ENCODE measurements around the gene WIPF2.
"Not testable (repeated sequence)": the region's sequence is repeated elsewhere in the genome, so short reads cannot be mapped to it uniquely, and the experiment has no call there.

The WIPF2 gene

GRCh38 chr17:40197550-40197949 lies 21.6 kb upstream of the WIPF2 start:
- Histone ChIP-seq H3K9me3 (ENCODE audit: insufficient read depth, low read length) (no peaks in the 10 kb centered on the region), H3K27ac (ENCODE audit: low read depth, low read length) (no peak overlapping the region), H3K79me2 (ENCODE audit: insufficient read depth, low read length) (no peaks in the 10 kb centered on the region), H3K36me3 (ENCODE audit: low read length) (no peaks in the 10 kb centered on the region), H3K4me3 (ENCODE audit: insufficient read depth, low read length, poor library complexity, severe bottlenecking) (no peak overlapping the region), H2AFZ (ENCODE audit: low read depth, low read length, severe bottlenecking) (no peak overlapping the region), H3K9ac (ENCODE audit: low read length) (no peak overlapping the region), H4K20me1 (ENCODE audit: low read depth, low read length) (no peaks in the 10 kb centered on the region), H3K9me2 (replicated peaks; ENCODE audit: insufficient read depth, low read length) (no peaks in the 10 kb centered on the region), H3K4me2 (ENCODE audit: low read depth, low read length, poor library complexity, severe bottlenecking) (no peak overlapping the region), H3F3A (ENCODE audit: insufficient read depth) (no peaks in the 10 kb centered on the region), H3K27me3 (ENCODE audit: low read length) (no peaks in the 10 kb centered on the region)
- TF ChIP-seq EZH2phosphoT487 (conservative IDR thresholded peaks at IDR 0.05; ENCODE audit: low read length) (no peak), CTCF (IDR thresholded peaks at IDR 0.05; ENCODE audit: insufficient read depth, low read length, poor library complexity, severe bottlenecking) (no peak)

DNA sequence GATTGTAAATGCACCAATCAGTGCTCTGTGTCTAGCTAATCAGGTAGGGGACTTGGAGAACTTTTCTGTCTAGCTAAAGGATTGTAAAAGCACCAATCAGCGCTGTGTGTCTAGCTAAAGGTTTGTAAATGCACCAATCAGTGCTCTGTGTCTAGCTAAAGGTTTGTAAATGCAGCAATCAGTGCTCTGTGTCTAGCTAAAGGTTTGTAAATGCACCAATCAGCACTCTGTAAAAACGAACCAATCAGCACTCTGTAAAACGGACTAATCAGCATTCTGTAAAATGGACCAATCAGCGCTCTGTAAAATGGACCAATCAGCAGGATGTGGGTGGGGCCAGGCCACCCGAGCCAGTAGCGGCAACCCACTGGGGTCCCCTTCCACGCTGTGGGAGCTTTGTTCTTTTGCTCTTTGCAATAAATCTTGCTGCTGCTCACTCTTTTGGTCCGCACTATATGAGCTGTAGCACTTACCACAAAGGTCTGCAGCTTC lies 21.1 kb upstream of the WIPF2 start:
- not testable (repeated sequence) for H3K9ac ChIP-seq (ENCODE audit: low read length); H3K4me2 ChIP-seq (ENCODE audit: low read depth, low read length, poor library complexity, severe bottlenecking); H2AFZ ChIP-seq (ENCODE audit: low read depth, low read length, severe bottlenecking); H3K4me3 ChIP-seq (ENCODE audit: insufficient read depth, low read length, poor library complexity, severe bottlenecking); H3F3A ChIP-seq (ENCODE audit: insufficient read depth); H3K9me2 ChIP-seq (replicated peaks; ENCODE audit: insufficient read depth, low read length); H3K9me3 ChIP-seq (ENCODE audit: insufficient read depth, low read length); H3K36me3 ChIP-seq (ENCODE audit: low read length); H4K20me1 ChIP-seq (ENCODE audit: low read depth, low read length); H3K79me2 ChIP-seq (ENCODE audit: insufficient read depth, low read length); H3K27ac ChIP-seq (ENCODE audit: low read depth, low read length); H3K27me3 ChIP-seq (ENCODE audit: low read length)

- no peak for TF ChIP-seq EZH2phosphoT487 (conservative IDR thresholded peaks at IDR 0.05; ENCODE audit: low read length)
- no peak for TF ChIP-seq CTCF (IDR thresholded peaks at IDR 0.05; ENCODE audit: insufficient read depth, low read length, poor library complexity, severe bottlenecking)
- H3K4me3 ChIP-seq (ENCODE audit: insufficient read depth, low read length, poor library complexity, severe bottlenecking): no peak overlapping the region
- H3K9me2 ChIP-seq (replicated peaks; ENCODE audit: insufficient read depth, low read length): no peaks in the 10 kb centered on the region
These were observed 20.5 kb upstream of the WIPF2 start for GRCh38 chr17:40198576-40198975.

DNA sequence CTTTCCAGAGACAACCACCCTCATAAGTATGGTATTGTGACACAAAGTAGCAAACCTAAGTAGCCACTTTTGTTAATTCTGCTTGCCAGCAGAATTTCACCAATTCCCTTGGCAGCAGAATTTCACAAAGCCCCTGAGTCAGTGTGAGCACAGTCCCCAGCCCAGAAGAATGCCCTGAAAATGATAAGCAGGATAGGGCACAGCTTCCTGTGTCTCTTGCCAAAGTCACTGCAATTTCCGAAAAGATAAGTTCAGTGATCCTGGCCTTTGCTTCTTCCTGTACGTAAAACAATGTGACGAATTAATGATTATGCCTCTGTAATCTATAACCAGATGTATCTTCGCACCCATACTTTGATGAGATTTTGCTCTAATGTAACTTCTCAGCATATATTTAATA lies 16.0 kb upstream of the WIPF2 start:
- Histone ChIP-seq H4K20me1 (ENCODE audit: low read depth, low read length) (no peaks in the 10 kb centered on the region), H3K4me3 (ENCODE audit: insufficient read depth, low read length, poor library complexity, severe bottlenecking) (no peak overlapping the region), H3K79me2 (ENCODE audit: insufficient read depth, low read length) (no peaks in the 10 kb centered on the region), H3K9ac (ENCODE audit: low read length) (no peak overlapping the region), H3K36me3 (ENCODE audit: low read length) (no peaks in the 10 kb centered on the region), H3F3A (ENCODE audit: insufficient read depth) (no peaks in the 10 kb centered on the region), H3K9me2 (replicated peaks; ENCODE audit: insufficient read depth, low read length) (no peaks in the 10 kb centered on the region), H3K27ac (ENCODE audit: low read depth, low read length) (no peak overlapping the region), H3K9me3 (ENCODE audit: insufficient read depth, low read length) (no peaks in the 10 kb centered on the region), H2AFZ (ENCODE audit: low read depth, low read length, severe bottlenecking) (no peak overlapping the region), H3K27me3 (ENCODE audit: low read length) (no peaks in the 10 kb centered on the region), H3K4me2 (ENCODE audit: low read depth, low read length, poor library complexity, severe bottlenecking) (no peak overlapping the region)
- TF ChIP-seq EZH2phosphoT487 (conservative IDR thresholded peaks at IDR 0.05; ENCODE audit: low read length): no peak
- no peak for TF ChIP-seq CTCF (IDR thresholded peaks at IDR 0.05; ENCODE audit: insufficient read depth, low read length, poor library complexity, severe bottlenecking)

More at GRCh38 chr17:40198576-40198975, 20.5 kb upstream of the WIPF2 start:
- no peaks in the 10 kb centered on the region for H3K9me3 ChIP-seq (ENCODE audit: insufficient read depth, low read length)
- H3K36me3 ChIP-seq (ENCODE audit: low read length): no peaks in the 10 kb centered on the region
- H3K4me2 ChIP-seq (ENCODE audit: low read depth, low read length, poor library complexity, severe bottlenecking): no peak overlapping the region
- no peaks in the 10 kb centered on the region for H4K20me1 ChIP-seq (ENCODE audit: low read depth, low read length)
- H3K79me2 ChIP-seq (ENCODE audit: insufficient read depth, low read length): no peaks in the 10 kb centered on the region
- H3K27me3 ChIP-seq (ENCODE audit: low read length): no peaks in the 10 kb centered on the region
- no peak overlapping the region for H3K27ac ChIP-seq (ENCODE audit: low read depth, low read length)
- H2AFZ ChIP-seq (ENCODE audit: low read depth, low read length, severe bottlenecking): no peak overlapping the region
- H3K9ac ChIP-seq (ENCODE audit: low read length): no peak overlapping the region
- H3F3A ChIP-seq (ENCODE audit: insufficient read depth): no peaks in the 10 kb centered on the region

- not testable (repeated sequence) for H3K27ac ChIP-seq (ENCODE audit: low read depth, low read length); H3K9ac ChIP-seq (ENCODE audit: low read length); H4K20me1 ChIP-seq (ENCODE audit: low read depth, low read length); H3K79me2 ChIP-seq (ENCODE audit: insufficient read depth, low read length); H3K4me2 ChIP-seq (ENCODE audit: low read depth, low read length, poor library complexity, severe bottlenecking); H3F3A ChIP-seq (ENCODE audit: insufficient read depth); H3K9me2 ChIP-seq (replicated peaks; ENCODE audit: insufficient read depth, low read length); H3K36me3 ChIP-seq (ENCODE audit: low read length); H3K4me3 ChIP-seq (ENCODE audit: insufficient read depth, low read length, poor library complexity, severe bottlenecking); H2AFZ ChIP-seq (ENCODE audit: low read depth, low read length, severe bottlenecking); H3K9me3 ChIP-seq (ENCODE audit: insufficient read depth, low read length); H3K27me3 ChIP-seq (ENCODE audit: low read length)
These were observed 12.9 kb upstream of the WIPF2 start for GRCh38 chr17:40206193-40206592.
